NT2/D1 (cell line): ENCODE results near the gene PLB1.

Source experiments
- SUZ12 ChIP-seq: IDR thresholded peaks from 2 replicates; pipeline ENCODE4 v1.6.1; 2011; ENCODE audit not compliant: insufficient read length, insufficient read depth; ENCODE audit errors: extremely low read depth
- ZNF274 ChIP-seq: IDR thresholded peaks from 2 replicates; pipeline ENCODE4 v1.6.1; 2011; ENCODE audit warnings: mild to moderate bottlenecking, low read depth, low read length

- no peak for TF ChIP-seq SUZ12
- no peak for TF ChIP-seq ZNF274
These were observed 148.1 kb downstream of the PLB1 start for GRCh38 chr2:28643911-28644334.
